Stimulated activated CD8-positive, alpha-beta memory T cell treated with anti-CD3 and anti-CD28 coated beads, Interleukin-15, amount 100 ng/mL, for 4 hours (primary cell): ENCODE measurements around the gene HTR3E.
"Not testable (repeated sequence)": the region's sequence is repeated elsewhere in the genome, so short reads cannot be mapped to it uniquely, and the experiment has no call there.

ENCODE experiments used
- DNase-seq, 2 donors: peaks; one replicate each; pipeline ENCODE4 v3.0.0-alpha.2; 2020; ENCODE audit warnings: low read depth in 2 of 2

The HTR3E gene

GRCh38 chr3:184096811-184097383 is at the start of gene HTR3E:
HTR3E (plus strand) TSS chr3:184097064; CDS start chr3:184097530, 466 bp downstream.
- no peak for DNase-seq

- DNase-seq = no peak
Observed at GRCh38 chr3:184050217-184050847, 46.5 kb upstream of the HTR3E start.

- no peak for DNase-seq
Observed at GRCh38 chr3:184052767-184053166, 44.1 kb upstream of the HTR3E start, which contains the start of gene HTR3C. HTR3C (plus strand) TSS chr3:184053047; CDS start chr3:184053081, 34 bp downstream.

- DNase-seq = no peak
Observed at GRCh38 chr3:184058029-184058428, 38.8 kb upstream of the HTR3E start.

GRCh38 chr3:184059424-184059823 is 37.4 kb upstream of the HTR3E start:
- DNase-seq = no peak

GRCh38 chr3:184062637-184063036 is 34.2 kb upstream of the HTR3E start:
- DNase-seq = no peak

- DNase-seq = no peak
Observed at GRCh38 chr3:184066211-184066610, 30.7 kb upstream of the HTR3E start.

GRCh38 chr3:184067573-184068055 is 29.2 kb upstream of the HTR3E start:
- DNase-seq = no peak

GRCh38 chr3:184068344-184068743 is 28.5 kb upstream of the HTR3E start:
- no peak for DNase-seq

- DNase-seq = not testable (repeated sequence)
Observed at GRCh38 chr3:184071142-184071541, 25.7 kb upstream of the HTR3E start.

- no peak for DNase-seq
Observed at GRCh38 chr3:184073621-184074020, 23.2 kb upstream of the HTR3E start.

- DNase-seq = no peak
Observed at GRCh38 chr3:184075901-184076300, 21.0 kb upstream of the HTR3E start.

- DNase-seq = no peak
Observed at GRCh38 chr3:184077881-184078280, 19.0 kb upstream of the HTR3E start.

- DNase-seq = no peak
Observed at GRCh38 chr3:184078851-184079250, 18.0 kb upstream of the HTR3E start.

GRCh38 chr3:184081116-184081830 is 15.6 kb upstream of the HTR3E start:
- DNase-seq = no peak

- DNase-seq = no peak
Observed at GRCh38 chr3:184082034-184082433, 14.8 kb upstream of the HTR3E start.

GRCh38 chr3:184082465-184082864 is 14.4 kb upstream of the HTR3E start:
- DNase-seq = no peak

GRCh38 chr3:184085389-184085852 is 11.4 kb upstream of the HTR3E start:
- no peak for DNase-seq

- no peak for DNase-seq
Observed at GRCh38 chr3:184092199-184092598, 4.7 kb upstream of the HTR3E start.

GRCh38 chr3:184097556-184097955 is 692 bp downstream of the HTR3E start:
- no peak for DNase-seq

GRCh38 chr3:184099806-184100686 is 3.2 kb downstream of the HTR3E start:
- no peak for DNase-seq

- DNase-seq = no peak
Observed at GRCh38 chr3:184110316-184110725, 13.5 kb downstream of the HTR3E start.
